ENCODE results near the gene PAPLN.

The PAPLN gene

DNA sequence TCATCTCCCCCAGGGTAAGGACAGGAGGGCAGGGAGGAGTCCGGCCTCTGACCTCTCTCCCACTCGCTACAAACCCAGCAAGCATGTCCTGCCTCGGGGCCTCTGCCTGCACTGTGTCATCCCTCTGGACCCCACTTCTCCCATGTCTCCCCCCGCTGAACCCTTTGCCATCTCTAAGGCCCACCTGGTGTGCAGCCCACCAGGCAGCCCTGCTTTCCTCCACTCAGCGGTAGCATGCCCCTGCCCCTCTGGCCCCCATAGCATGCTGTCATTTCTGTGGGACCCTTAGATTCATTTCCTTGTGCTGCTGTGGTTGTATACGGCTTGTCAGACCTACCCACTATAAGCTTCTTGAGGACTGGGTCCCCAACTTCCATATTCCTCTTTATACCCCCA, 17.7 kb downstream of the PAPLN start:
- H3K4me3 ChIP-seq = no peak overlapping the region

DNA sequence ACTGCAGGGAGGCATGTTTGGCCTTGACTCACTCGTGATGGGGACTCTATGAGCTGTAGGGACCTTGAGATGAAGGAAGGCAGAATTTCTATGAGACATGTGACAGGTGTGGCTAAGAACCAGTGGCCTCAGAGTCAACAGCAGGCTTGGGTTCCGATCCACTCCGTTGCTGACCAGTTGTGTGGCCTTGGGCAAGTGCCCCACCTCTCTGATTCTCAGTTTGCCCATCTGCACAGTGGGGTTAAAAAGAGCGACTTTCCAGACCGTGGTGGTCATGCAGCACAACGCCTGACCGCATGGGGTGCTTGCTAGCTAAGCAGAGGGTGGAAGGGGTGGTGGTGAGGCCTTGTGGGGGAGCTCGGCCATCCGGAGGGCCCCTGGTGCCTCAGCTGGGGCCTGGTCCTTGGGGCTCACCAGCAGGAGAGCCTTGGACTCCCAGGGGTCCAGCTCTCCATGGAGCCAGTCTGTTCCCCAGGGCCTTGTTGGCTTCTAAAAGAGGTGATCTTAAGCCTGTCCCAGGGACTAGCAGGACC, 18.5 kb downstream of the PAPLN start:
- Histone ChIP-seq H3K4me3 (no peak overlapping the region), H3K27ac (no peak overlapping the region)

More for the DNA sequence above, 17.7 kb downstream of the PAPLN start:
- no peak overlapping the region for H3K27ac ChIP-seq

DNA sequence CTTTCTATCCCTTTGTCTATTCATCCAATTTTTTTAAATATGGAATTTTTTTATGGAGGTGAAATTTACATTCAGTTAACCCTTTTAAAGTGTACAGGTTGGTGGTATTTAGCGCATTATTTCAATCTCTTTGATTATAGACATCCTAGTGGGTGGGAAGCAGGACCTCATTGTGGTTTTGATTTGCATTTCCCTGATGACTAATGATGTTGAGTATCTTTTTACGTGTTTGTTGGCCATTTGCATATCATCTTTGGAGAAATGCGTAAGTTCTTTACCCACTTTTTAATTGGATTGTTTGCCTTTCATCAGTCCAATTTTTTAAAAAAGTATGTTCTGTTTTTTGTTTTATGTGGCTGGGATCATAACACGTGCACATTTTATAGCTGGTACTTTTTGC, 20.8 kb downstream of the PAPLN start:
- no peak overlapping the region for H3K27ac ChIP-seq
- no peak overlapping the region for H3K4me3 ChIP-seq

DNA sequence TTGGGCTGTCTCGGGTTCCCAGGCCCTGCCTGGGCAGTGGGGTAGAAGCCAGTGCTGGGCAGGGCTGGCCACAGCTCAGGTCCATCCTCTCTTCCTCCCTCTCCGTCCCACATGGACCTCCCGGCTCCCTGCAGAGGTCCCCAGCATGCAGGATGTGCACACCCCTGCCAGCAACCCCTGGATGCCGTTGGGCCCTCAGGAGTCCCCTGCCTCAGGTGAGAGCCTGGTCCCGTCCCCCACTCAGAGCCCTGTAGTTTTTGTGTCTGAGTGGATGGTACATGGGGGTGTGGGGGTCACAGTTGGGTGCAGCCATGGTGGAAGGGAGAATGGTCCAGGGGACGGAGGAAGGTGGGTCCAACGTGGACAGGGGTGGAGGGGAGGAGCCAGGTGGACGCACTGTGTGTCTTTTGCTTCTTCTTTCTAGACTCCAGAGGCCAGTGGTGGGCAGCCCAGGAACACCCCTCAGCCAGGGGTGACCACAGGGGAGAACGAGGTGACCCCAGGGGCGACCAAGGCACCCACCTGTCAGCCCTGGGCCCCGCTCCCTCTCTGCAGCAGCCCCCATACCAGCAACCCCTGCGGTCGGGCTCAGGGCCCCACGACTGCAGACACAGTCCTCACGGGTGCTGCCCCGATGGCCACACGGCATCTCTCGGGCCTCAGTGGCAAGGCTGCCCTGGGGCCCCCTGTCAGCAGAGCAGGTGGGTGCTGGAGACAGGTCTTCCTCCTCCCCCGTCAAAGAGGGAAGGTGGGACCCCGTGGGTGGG, 21.7 kb downstream of the PAPLN start:
- Histone ChIP-seq H3K27ac (no peak overlapping the region), H3K4me3 (no peak overlapping the region)

DNA sequence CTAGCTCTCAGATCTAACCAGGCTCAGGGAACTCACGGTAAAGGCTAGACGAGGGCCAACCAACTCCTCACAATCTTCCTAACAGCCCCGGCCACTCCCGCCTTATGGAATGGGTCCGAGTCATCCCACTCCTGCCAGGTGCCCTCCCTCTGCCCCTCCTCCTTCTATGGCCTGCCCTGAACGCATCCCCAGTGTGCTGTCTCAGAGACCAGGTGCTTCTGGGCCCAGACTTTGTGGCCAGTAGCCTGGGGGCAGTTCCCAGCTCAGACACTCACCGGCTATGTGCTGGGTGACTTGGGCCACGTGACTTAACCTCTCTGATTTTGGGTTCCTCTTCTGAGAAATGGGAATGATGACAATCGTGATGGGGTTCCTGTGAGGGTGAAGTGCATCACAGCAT, 22.5 kb downstream of the PAPLN start:
- no peak overlapping the region for H3K4me3 ChIP-seq
- H3K27ac ChIP-seq = no peak overlapping the region

DNA sequence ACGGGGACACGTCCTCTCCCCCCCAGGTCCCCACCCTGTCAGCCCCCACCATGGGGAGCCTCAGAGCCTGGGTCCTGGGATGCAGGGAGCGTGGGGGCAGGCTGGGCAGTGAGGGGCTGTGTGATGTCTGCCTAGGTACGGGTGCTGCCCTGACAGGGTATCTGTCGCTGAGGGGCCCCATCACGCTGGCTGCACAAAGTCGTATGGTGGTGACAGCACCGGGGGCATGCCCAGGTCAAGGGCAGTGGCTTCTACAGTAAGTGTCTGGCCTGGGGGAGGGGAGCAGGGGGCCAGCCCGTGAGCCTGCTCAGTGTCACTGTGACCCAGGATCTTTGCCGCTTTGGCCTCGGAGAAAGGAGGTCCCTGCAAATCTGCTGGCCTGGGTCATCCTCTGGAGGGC, 23.3 kb downstream of the PAPLN start:
- Histone ChIP-seq H3K4me3 (no peak overlapping the region), H3K27ac (no peak overlapping the region)

DNA sequence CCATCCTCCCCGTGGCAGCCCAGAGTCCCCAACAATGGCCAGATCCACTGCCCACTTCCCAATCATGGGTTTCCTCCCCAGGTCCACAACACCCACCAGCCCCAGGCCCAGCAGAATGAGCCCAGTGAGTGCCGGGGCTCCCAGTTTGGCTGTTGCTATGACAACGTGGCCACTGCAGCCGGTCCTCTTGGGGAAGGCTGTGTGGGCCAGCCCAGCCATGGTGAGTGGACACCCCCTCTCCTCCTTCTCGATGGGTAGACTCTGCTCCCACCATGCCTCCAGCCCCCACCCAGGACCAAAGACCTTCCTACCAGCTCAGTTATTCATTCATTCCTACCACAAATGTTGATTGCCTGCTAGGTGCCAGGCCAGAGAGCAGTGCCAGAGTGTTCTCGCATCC, 23.8 kb downstream of the PAPLN start:
- H3K27ac ChIP-seq = no peak overlapping the region

DNA sequence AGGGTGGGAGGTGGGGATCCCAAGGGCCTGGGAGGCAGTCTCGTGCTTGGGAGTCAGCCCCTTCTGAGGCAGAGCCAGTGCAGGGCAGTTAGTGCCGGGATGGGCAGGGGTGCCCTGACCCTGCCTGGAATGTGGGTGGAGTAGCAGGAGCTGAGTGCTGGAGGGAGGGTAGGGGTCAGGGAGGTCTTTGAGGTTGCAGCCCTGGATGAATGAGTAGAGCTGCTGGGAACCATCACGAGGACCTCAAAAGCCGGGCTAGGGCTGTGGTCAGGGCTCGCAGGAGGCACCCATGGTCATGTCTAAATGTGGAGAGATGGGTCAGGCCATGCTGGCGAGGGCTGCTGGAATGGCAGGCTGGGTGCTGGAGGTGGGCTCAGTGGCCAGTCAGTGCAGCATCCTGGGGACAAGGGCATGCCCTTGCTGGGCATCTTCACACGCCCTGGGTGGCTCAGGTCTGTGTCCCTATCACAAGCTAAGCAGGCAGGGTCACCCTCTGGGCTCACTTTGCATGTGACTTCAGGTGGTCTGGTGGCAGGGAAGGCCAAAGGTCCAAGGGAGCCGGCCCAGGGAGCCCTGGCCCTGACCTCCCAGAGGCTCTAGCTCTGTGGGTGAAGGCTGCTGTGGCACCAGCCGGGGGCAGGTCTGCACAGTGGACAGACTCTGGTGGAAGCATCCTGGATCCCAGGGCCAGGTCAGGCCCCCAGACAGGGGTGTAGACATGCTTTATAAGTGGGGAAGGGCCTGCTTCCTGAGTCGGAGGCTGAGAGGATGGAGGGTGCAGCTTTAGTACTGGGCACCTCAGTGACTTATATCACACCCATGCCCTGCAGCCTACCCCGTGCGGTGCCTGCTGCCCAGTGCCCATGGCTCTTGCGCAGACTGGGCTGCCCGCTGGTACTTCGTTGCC, 24.5 kb downstream of the PAPLN start:
- H3K27ac ChIP-seq = no peak overlapping the region
- H3K4me3 ChIP-seq = no peak overlapping the region

More for the DNA sequence above, 23.8 kb downstream of the PAPLN start:
- no peak overlapping the region for H3K4me3 ChIP-seq

DNA sequence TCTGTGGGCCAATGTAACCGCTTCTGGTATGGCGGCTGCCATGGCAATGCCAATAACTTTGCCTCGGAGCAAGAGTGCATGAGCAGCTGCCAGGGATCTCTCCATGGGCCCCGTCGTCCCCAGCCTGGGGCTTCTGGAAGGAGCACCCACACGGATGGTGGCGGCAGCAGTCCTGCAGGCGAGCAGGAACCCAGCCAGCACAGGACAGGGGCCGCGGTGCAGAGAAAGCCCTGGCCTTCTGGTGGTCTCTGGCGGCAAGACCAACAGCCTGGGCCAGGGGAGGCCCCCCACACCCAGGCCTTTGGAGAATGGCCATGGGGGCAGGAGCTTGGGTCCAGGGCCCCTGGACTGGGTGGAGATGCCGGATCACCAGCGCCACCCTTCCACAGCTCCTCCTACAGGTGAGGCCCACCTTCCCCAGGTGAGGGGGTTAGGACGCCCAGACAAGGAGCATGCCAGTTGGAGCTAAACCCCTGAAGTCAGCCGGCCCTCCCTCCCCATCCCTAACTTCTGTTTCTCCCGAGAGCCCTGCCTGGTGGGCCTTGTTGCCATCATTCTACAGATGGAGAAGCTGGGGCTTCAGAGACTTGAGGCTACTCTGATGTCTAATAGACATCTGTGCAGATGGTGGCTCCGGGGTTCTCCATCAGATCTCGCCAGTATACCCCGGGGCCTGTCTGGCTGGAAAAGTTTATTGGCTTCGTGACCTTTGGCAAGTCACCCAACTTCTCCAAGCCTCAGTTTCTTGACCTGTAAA, 25.3 kb downstream of the PAPLN start:
- Histone ChIP-seq H3K27ac (no peak overlapping the region), H3K4me3 (no peak overlapping the region)

DNA sequence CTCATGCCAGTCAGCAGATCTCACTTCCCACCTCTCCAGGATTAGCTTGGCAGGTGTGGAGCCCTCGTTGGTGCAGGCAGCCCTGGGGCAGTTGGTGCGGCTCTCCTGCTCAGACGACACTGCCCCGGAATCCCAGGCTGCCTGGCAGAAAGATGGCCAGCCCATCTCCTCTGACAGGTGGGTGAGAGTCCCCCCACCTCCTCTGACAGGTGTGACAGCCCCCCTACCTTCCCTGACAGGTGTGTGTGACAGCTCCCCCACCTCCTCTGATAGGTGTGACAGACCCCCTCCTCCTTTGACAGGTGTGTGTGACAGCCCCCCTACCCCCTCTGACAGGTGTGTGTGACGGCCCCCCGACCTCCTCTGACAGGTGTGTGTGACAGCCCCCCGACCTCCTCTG, 26.3 kb downstream of the PAPLN start:
- H3K4me3 ChIP-seq = no peak overlapping the region
- no peak overlapping the region for H3K27ac ChIP-seq

DNA sequence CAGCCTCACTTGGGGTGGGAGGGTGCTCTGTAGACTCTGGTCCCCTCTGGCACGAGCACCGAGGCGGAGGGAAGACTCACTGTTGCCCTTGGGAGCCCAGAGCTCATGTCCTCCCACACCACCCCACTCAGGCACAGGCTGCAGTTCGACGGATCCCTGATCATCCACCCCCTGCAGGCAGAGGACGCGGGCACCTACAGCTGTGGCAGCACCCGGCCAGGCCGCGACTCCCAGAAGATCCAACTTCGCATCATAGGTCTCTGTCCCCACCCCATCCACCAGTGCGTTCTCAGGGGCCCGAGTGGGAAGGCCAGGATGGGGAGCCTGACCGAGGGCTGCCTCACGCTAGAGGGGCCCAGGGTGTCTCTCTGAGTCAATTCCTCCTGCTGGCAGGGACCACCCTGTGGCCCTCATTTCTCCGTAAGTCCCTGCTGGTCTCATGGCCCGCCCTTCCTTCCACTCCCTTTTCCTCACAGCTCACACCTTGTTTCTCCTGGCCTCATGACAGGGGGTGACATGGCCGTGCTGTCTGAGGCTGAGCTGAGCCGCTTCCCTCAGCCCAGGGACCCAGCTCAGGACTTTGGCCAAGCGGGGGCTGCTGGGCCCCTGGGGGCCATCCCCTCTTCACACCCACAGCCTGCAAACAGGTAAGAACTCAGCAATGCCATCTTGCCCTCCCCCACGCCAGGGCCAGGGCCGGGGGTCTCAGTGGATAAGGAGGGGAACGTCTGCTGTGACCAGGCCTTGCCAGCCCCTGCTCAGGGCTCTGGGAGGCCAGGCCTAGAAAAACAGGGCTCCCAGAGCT, 27.0 kb downstream of the PAPLN start:
- Histone ChIP-seq H3K4me3 (no peak overlapping the region), H3K27ac (no peak overlapping the region)

DNA sequence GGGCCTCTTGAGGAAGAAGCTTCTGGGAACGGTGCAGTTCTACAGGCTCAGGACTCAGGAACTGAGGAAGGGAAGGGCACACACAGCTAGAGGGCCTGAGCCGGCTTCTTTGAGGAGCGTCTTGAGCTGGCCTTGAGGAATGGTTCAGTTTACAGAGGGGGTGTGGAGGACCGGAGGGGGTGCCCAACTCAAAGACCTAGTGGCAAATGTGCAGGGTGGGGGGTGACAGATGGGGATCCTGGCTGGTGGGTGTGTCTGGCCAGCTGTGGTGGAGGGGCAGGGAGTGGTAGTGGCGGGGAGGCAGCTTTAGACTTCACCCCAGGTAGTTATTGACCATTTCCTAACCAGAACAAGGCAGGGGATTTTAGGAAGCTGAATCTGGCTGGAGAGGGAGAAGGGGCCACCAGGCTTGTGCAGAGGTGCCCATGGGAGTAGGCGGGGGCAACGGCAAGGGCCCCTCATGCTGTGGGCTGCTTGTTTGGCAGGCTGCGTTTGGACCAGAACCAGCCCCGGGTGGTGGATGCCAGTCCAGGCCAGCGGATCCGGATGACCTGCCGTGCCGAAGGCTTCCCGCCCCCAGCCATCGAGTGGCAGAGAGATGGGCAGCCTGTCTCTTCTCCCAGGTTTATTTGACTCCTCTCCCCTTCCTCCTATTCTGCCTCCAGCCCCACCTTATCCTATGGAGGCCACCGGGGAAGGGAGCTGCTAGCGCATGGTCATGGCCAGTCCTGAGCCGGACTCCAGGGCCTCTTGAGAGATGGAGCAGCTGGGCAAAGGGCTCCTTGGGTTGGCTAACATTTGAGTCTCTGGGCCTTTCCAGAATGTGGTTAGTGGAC, 27.8 kb downstream of the PAPLN start:
- Histone ChIP-seq H3K27ac (no peak overlapping the region), H3K4me3 (no peak overlapping the region)

DNA sequence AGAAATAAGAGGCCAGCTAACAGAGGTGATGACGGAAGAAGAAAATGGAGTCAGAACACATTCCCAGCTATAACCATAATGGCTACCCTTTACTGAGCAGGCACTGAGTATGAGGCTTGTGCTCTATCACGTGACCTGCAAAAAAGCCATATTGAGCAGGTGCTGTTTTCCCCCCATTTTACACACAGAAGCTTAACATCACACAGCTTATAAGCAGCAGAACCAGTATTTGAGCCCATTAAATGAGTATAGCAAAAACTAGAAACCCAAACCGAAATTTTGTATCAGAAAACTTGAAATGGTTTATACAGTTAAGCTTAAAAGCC, 28.4 kb downstream of the PAPLN start:
- no peak overlapping the region for H3K27ac ChIP-seq
- H3K4me3 ChIP-seq = no peak overlapping the region

DNA sequence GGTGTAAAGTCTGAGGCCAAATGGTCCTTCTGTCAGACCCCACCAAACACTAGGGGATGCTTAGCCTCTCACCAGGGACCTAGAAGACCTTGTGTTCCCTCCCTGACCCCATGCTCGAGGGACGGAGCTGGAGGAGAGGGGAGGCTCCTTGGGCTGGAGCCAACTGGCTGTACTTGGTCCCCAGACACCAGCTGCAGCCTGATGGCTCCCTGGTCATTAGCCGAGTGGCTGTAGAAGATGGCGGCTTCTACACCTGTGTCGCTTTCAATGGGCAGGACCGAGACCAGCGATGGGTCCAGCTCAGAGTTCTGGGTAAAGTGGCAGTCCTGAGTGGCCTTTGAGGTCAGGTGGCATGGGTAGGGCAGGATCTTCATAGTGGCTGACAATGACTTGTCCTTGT, 29.0 kb downstream of the PAPLN start:
- no peak overlapping the region for H3K27ac ChIP-seq
- no peak overlapping the region for H3K4me3 ChIP-seq

DNA sequence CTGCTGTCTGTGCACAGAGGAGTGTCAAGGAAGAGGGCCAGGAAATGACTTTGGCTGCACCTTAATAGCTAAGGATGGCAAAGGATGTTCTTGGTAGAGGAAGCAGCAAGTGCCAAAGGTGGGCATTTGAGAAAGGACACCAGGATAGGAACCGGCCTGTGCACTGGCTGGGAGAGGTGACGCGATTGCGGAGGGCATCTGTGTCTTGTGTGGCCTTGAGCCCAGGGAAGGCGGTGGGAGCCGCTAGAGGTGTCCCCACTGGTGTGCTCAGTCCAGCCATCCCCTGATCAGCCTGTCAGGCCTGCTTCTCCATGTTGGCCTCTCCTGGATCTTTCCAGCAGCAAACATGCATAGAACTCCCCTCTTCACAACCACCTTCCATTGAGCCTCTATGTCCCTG, 30.2 kb downstream of the PAPLN start:
- Histone ChIP-seq H3K4me3 (no peak overlapping the region), H3K27ac (no peak overlapping the region)

DNA sequence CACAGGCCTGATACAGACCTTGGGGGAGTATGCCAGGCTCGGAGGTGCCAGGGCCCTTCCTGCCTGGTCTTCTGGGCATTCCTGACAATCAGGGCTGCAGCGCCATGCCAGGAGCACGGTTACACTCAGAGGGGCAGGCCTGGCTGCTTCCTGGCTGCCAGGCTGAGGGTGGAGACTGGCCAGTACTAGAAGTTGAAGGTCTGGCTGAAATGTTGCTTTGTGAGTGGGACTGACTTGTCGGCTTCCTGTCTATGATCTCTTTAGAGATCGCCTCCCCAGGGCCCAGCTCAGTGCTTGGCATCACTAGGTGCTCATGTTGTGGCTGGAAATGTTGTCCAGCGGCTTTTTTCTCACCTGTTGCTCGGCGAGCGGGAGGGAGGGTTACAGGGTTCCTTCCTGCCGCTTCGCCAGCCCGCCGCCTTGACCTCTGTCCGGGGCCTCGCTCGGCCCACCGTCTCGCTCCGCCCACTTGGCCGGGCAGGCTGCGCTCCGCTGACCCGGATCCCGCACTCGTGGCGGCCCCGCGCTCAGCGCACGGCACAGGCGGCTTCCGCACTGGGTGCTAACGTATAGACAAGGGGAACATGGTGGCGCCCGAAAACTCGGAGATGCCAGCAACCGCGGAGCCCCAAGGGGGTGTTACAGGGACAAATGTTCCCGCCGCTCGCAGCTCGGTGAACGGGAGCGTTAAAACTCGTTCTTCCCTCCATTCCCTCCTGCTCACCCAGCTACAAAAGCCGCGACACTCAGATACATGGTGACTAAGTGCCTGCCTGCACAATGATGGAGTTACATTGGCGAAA, 32.6 kb downstream of the PAPLN start:
- Histone ChIP-seq H3K4me3 (peak overlapping the region in 5 of 7 experiments; percentile 10 to 30 (median 23)), H3K27ac (peak overlapping the region in 4 of 21 experiments; percentile 9 to 33 (median 25))

DNA sequence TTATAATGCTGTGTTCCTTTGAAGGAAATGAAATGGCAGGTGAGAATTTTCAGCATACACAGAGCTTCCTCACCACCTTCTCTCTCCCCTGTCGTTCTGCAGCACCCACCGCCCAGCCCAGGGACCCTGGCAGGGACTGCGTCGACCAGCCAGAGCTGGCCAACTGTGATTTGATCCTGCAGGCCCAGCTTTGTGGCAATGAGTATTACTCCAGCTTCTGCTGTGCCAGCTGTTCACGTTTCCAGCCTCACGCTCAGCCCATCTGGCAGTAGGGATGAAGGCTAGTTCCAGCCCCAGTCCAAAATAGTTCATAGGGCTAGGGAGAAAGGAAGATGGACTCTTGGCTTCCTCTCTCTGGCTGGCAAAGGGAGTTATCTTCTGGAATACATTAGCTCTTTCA, 35.1 kb downstream of the PAPLN start:
- H3K27ac ChIP-seq = no peak overlapping the region
- no peak overlapping the region for H3K4me3 ChIP-seq

DNA sequence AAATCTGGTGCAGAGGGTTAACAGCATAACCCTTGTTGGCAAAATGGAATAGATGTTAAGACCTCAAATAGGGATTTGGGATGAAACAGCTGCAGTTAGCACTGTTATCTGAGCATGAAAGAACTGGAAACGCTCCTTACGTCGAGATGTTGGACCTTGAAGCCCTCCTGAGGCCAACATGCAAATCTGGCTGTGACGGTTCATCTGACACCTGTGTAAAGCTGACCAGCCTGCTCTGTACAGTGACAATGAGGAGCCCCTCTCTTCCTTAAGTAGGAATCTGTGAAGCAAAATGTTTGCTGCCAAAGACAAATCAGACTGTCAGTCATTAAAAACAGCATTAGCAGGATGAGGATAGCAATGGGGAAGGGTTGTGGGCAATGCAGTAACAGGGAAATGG, 36.5 kb downstream of the PAPLN start:
- H3K4me3 ChIP-seq = no peak overlapping the region
- H3K27ac ChIP-seq = no peak overlapping the region

Data from skin epidermis (tissue), 12 donors.